Muscle of leg (tissue), 11 donors: ENCODE results near the gene ARID4B. TPM values are rescaled to one million over a fixed set of nuclear protein-coding genes. Genes with fewer than 3 reads are reported as not detected.
"Not testable (repeated sequence)": the region's sequence is repeated elsewhere in the genome, so short reads cannot be mapped to it uniquely, and the experiment has no call there.

Experiments
- DNase-seq: peaks from one replicate; pipeline ENCODE4 v3.0.0; 2013
- H3K27ac ChIP-seq: one replicate; pipeline ENCODE4 v1.5.1; 2013; ENCODE audit warnings: mild to moderate bottlenecking, low read length, control low read depth
- H3K27me3 ChIP-seq: one replicate; pipeline ENCODE4 v1.6.1; 2013; ENCODE audit warnings: low read length; ENCODE audit not compliant: control insufficient read depth, insufficient read depth
- H3K36me3 ChIP-seq: one replicate; pipeline ENCODE4 v1.6.1; 2013; ENCODE audit warnings: low read length; ENCODE audit not compliant: control insufficient read depth, insufficient read depth
- H3K4me1 ChIP-seq: one replicate; pipeline ENCODE4 v1.6.1; 2013; ENCODE audit warnings: low read length; ENCODE audit not compliant: control insufficient read depth, insufficient read depth
- H3K4me3 ChIP-seq: one replicate; pipeline ENCODE4 v1.5.1; 2013; ENCODE audit warnings: low read length, control low read depth
- H3K9me3 ChIP-seq: replicated peaks from 2 replicates; pipeline ENCODE4 v1.6.1; 2013; ENCODE audit warnings: low read depth, low read length; ENCODE audit not compliant: control insufficient read depth
- WGBS: methylation state at CpG from one replicate; pipeline ENCODE4 v1.1.5; 2013; ENCODE audit warnings: missing lambda C conversion rate; ENCODE audit not compliant: insufficient coverage; 5-methylcytosine and 5-hydroxymethylcytosine counted together
- polyA plus RNA-seq, 8 donors: library from polyadenylated mRNA; unstranded; fragments of 120-200 nt; gene quantifications; one replicate each; pipeline versions ENCODE4 v1.2.1 to v1.2.3, GENCODE V29; 2013; ENCODE audit warnings: inconsistent platforms in 1 of 8, low replicate concordance in 1 of 8; ENCODE audit not compliant: insufficient read length in 8 of 8, insufficient read depth in 1 of 8
- total RNA-seq: library from RNA; stranded (reverse); fragments of 120-200 nt; gene quantifications from one replicate; pipeline ENCODE4 v1.2.4, GENCODE V29; 2013

Gene ARID4B
- total and polyA plus RNA-seq, 9 donors, result 15.2 to 26.5 (median 20.9) TPM

- H3K9me3 ChIP-seq, result no peaks in the 10 kb centered on the region
- H3K27ac ChIP-seq, result no peak overlapping the region
- H3K4me3 ChIP-seq, result no peak overlapping the region
- no peaks in the 10 kb centered on the region for H3K27me3 ChIP-seq
- peaks cover 4% of the 10 kb centered on the region for H3K4me1 ChIP-seq
- 92% methylated on average over 2 of the region's 6 CpGs for WGBS
- no peak for DNase-seq
- H3K36me3 ChIP-seq, result no peaks in the 10 kb centered on the region
These were observed 52.1 kb downstream of the ARID4B start for GRCh38 chr1:235275836-235276235.

GRCh38 chr1:235275223-235275622, 52.8 kb downstream of the ARID4B start:
- H3K36me3 ChIP-seq, result no peaks in the 10 kb centered on the region
- 61% methylated on average over 3 of the region's 3 CpGs for WGBS
- DNase-seq, result peak; percentile 35
- no peaks in the 10 kb centered on the region for H3K9me3 ChIP-seq
- no peak overlapping the region for H3K27ac ChIP-seq
- H3K27me3 ChIP-seq, result no peaks in the 10 kb centered on the region
- H3K4me1 ChIP-seq, result peaks cover 4% of the 10 kb centered on the region
- H3K4me3 ChIP-seq, result no peak overlapping the region

- Histone ChIP-seq H3K27ac (no peak overlapping the region), H3K36me3 (no peaks in the 10 kb centered on the region), H3K9me3 (no peaks in the 10 kb centered on the region), H3K27me3 (no peaks in the 10 kb centered on the region), H3K4me3 (no peak overlapping the region), H3K4me1 (no peaks in the 10 kb centered on the region)
- WGBS, result 73% methylated on average over 2 of the region's 4 CpGs
- no peak for DNase-seq
These were observed 55.1 kb downstream of the ARID4B start for GRCh38 chr1:235272851-235273250.

GRCh38 chr1:235270625-235271024, 57.4 kb downstream of the ARID4B start:
- no peaks in the 10 kb centered on the region for H3K4me1 ChIP-seq
- no peaks in the 10 kb centered on the region for H3K9me3 ChIP-seq
- H3K27ac ChIP-seq, result no peak overlapping the region
- no peaks in the 10 kb centered on the region for H3K36me3 ChIP-seq
- H3K4me3 ChIP-seq, result no peak overlapping the region
- peak; percentile 32 for DNase-seq
- H3K27me3 ChIP-seq, result no peaks in the 10 kb centered on the region

- H3K27me3 ChIP-seq, H3K9me3 ChIP-seq, H3K4me3 ChIP-seq, H3K27ac ChIP-seq, DNase-seq, H3K4me1 ChIP-seq, H3K36me3 ChIP-seq: not testable (repeated sequence)
- WGBS, result 95% methylated on average over 7 of the region's 18 CpGs
These were observed 58.0 kb downstream of the ARID4B start for GRCh38 chr1:235269990-235270389.

- Histone ChIP-seq H3K27me3 (no peaks in the 10 kb centered on the region), H3K4me1 (no peaks in the 10 kb centered on the region), H3K9me3 (no peaks in the 10 kb centered on the region), H3K27ac (no peak overlapping the region), H3K4me3 (no peak overlapping the region), H3K36me3 (no peaks in the 10 kb centered on the region)
- WGBS, result 93% methylated on average over 3 of the region's 11 CpGs
- DNase-seq, result no peak
These were observed 59.4 kb downstream of the ARID4B start for GRCh38 chr1:235268379-235269125.

- Histone ChIP-seq H3K4me1 (no peaks in the 10 kb centered on the region), H3K27me3 (no peaks in the 10 kb centered on the region), H3K9me3 (no peaks in the 10 kb centered on the region), H3K36me3 (no peaks in the 10 kb centered on the region), H3K4me3 (no peak overlapping the region), H3K27ac (no peak overlapping the region)
- DNase-seq, result no peak
- WGBS, result 100% methylated on average over 1 of the region's 8 CpGs
These were observed 61.0 kb downstream of the ARID4B start for GRCh38 chr1:235266967-235267366.

GRCh38 chr1:235266325-235266724, 61.7 kb downstream of the ARID4B start:
- WGBS, result no CpG with 5 or more reads among the region's 1 CpG
- Histone ChIP-seq H3K4me1 (no peaks in the 10 kb centered on the region), H3K36me3 (no peaks in the 10 kb centered on the region), H3K9me3 (no peaks in the 10 kb centered on the region), H3K27ac (no peak overlapping the region), H3K4me3 (no peak overlapping the region), H3K27me3 (no peaks in the 10 kb centered on the region)
- peak; percentile 68 for DNase-seq

GRCh38 chr1:235265900-235266299, 62.1 kb downstream of the ARID4B start:
- Histone ChIP-seq H3K9me3 (no peaks in the 10 kb centered on the region), H3K4me1 (no peaks in the 10 kb centered on the region), H3K4me3 (no peak overlapping the region), H3K36me3 (no peaks in the 10 kb centered on the region), H3K27ac (no peak overlapping the region), H3K27me3 (no peaks in the 10 kb centered on the region)
- peak; percentile 7 for DNase-seq
- WGBS, result no CpG with 5 or more reads among the region's 3 CpGs

- H3K27ac ChIP-seq, result no peak overlapping the region
- peaks cover 2% of the 10 kb centered on the region for H3K36me3 ChIP-seq
- H3K9me3 ChIP-seq, result no peaks in the 10 kb centered on the region
- no peaks in the 10 kb centered on the region for H3K4me1 ChIP-seq
- no peak overlapping the region for H3K4me3 ChIP-seq
- H3K27me3 ChIP-seq, result no peaks in the 10 kb centered on the region
- no peak for DNase-seq
These were observed 63.7 kb downstream of the ARID4B start for GRCh38 chr1:235264327-235264726.

- Histone ChIP-seq H3K9me3 (no peaks in the 10 kb centered on the region), H3K4me3 (no peak overlapping the region), H3K27ac (no peak overlapping the region), H3K4me1 (no peaks in the 10 kb centered on the region), H3K36me3 (peaks cover 5% of the 10 kb centered on the region), H3K27me3 (no peaks in the 10 kb centered on the region)
- no CpG with 5 or more reads among the region's 3 CpGs for WGBS
- no peak for DNase-seq
These were observed 65.4 kb downstream of the ARID4B start for GRCh38 chr1:235262539-235262938.
